HepG2 (cell line): Measurements from ENCODE around the gene SNX15. TPM values are rescaled to one million over a fixed set of nuclear protein-coding genes. Genes with fewer than 3 reads are reported as not detected.

Experiments
- ATF7-NPFF ChIP-seq: sonication (generic); formaldehyde crosslinking; IDR thresholded peaks from 2 replicates; pipeline ENCODE4 v1.8.1; 2023; ENCODE audit warnings: mild to moderate bottlenecking, low read depth, missing genetic modification reagents, moderate library complexity
- CBX2 ChIP-seq, 2 experiments: fragments of 200-600 bp in 1 of 2; sonication (generic); formaldehyde crosslinking in 1 of 2; IDR thresholded peaks; 2 replicates each; pipeline versions ENCODE4 v1.7.0 to v1.8.1; 2018 to 2022; ENCODE audit warnings: low read depth in 2 of 2, low read length in 1 of 2, mild to moderate bottlenecking in 1 of 2, missing genetic modification reagents in 1 of 2
- ELF1 ChIP-seq: sonication (generic); formaldehyde crosslinking; IDR thresholded peaks from 2 replicates; pipeline ENCODE4 v1.4.0; 2020; ENCODE audit warnings: missing genetic modification reagents
- GABPA ChIP-seq, 2 experiments: IDR thresholded peaks; 2 replicates each; pipeline ENCODE4 v1.6.1; 2011 to 2016; ENCODE audit warnings: low read depth in 2 of 2, low read length in 1 of 2, missing biosample characterization in 1 of 2, missing genetic modification characterization in 1 of 2
- HES4 ChIP-seq: sonication (generic); formaldehyde crosslinking; IDR thresholded peaks from 2 replicates; pipeline ENCODE4 v1.9.0; 2021; ENCODE audit warnings: mild to moderate bottlenecking, missing genetic modification reagents, borderline replicate concordance
- JUNB ChIP-seq: sonication (generic); formaldehyde crosslinking; IDR thresholded peaks from 2 replicates; pipeline ENCODE4 v1.8.0; 2022; ENCODE audit warnings: missing genetic modification reagents, mild to moderate bottlenecking, borderline replicate concordance
- KLF15 ChIP-seq: sonication (generic); formaldehyde crosslinking; IDR thresholded peaks from 2 replicates; pipeline ENCODE4 v1.8.1; 2023; ENCODE audit warnings: borderline replicate concordance, mild to moderate bottlenecking, inconsistent platforms, missing genetic modification reagents, mixed read lengths
- KLF9 ChIP-seq: IDR thresholded peaks from 2 replicates; pipeline ENCODE4 v1.6.1; 2016; ENCODE audit warnings: low read depth
- NBN ChIP-seq: fragments of 450-650 bp; conservative IDR thresholded peaks from 2 replicates; pipeline ENCODE4 v1.6.1; 2017
- NFKB2 ChIP-seq: sonication (generic); formaldehyde crosslinking; IDR thresholded peaks from 2 replicates; pipeline ENCODE4 v1.4.0; 2020; ENCODE audit warnings: missing genetic modification reagents, borderline replicate concordance
- SMAD9 ChIP-seq: sonication (generic); formaldehyde crosslinking; IDR thresholded peaks from 2 replicates; pipeline ENCODE4 v1.5.1; 2020; ENCODE audit warnings: mild to moderate bottlenecking, missing genetic modification reagents
- TCF12 ChIP-seq, 2 experiments: fragments of 450-650 bp in 1 of 2; sonication (generic) in 1 of 2; formaldehyde crosslinking in 1 of 2; IDR thresholded peaks; 2 replicates each; pipeline versions ENCODE4 v1.6.1 to v1.8.0; 2017 to 2022; ENCODE audit warnings: antibody characterized with exemption in 1 of 2, mild to moderate bottlenecking in 1 of 2, missing genetic modification reagents in 1 of 2, moderate library complexity in 1 of 2
- TEAD2 ChIP-seq: sonication (generic); formaldehyde crosslinking; IDR thresholded peaks from 2 replicates; pipeline ENCODE4 v1.9.0; 2021; ENCODE audit warnings: missing genetic modification reagents
- ZBTB42 ChIP-seq: sonication (generic); formaldehyde crosslinking; IDR thresholded peaks from 2 replicates; pipeline ENCODE4 v1.5.0; 2020; ENCODE audit warnings: mild to moderate bottlenecking, missing genetic modification reagents
- ZBTB7A ChIP-seq: sonication (generic); formaldehyde crosslinking; IDR thresholded peaks from 2 replicates; pipeline ENCODE4 v1.8.0; 2022; ENCODE audit warnings: mild to moderate bottlenecking, missing genetic modification reagents
- ZC3H4 ChIP-seq: sonication (generic); formaldehyde crosslinking; IDR thresholded peaks from 2 replicates; pipeline ENCODE4 v1.4.0; 2020; ENCODE audit warnings: missing genetic modification reagents, borderline replicate concordance
- ZFAT ChIP-seq: sonication (generic); formaldehyde crosslinking; conservative IDR thresholded peaks from 2 replicates; pipeline ENCODE4 v1.8.1; 2023; ENCODE audit warnings: missing genetic modification reagents, inconsistent platforms
- ZFP41 ChIP-seq: sonication (generic); formaldehyde crosslinking; IDR thresholded peaks from 2 replicates; pipeline ENCODE4 v1.4.0; 2020; ENCODE audit warnings: mild to moderate bottlenecking, missing genetic modification reagents, borderline replicate concordance
- ZIK1 ChIP-seq: sonication (generic); formaldehyde crosslinking; IDR thresholded peaks from 2 replicates; pipeline ENCODE4 v1.5.0; 2020; ENCODE audit warnings: mild to moderate bottlenecking, low read depth, missing genetic modification reagents, borderline replicate concordance
- ZNF382 ChIP-seq: sonication (generic); formaldehyde crosslinking; IDR thresholded peaks from 2 replicates; pipeline ENCODE4 v1.5.0; 2020; ENCODE audit warnings: missing genetic modification reagents, mild to moderate bottlenecking, borderline replicate concordance
- ZNF468 ChIP-seq: sonication (generic); formaldehyde crosslinking; IDR thresholded peaks from 2 replicates; pipeline ENCODE4 v1.8.0; 2022; ENCODE audit warnings: mild to moderate bottlenecking, moderate library complexity, missing genetic modification reagents
- ZNF556 ChIP-seq: sonication (generic); formaldehyde crosslinking; IDR thresholded peaks from 2 replicates; pipeline ENCODE4 v1.4.0; 2020; ENCODE audit warnings: mild to moderate bottlenecking, missing genetic modification reagents, borderline replicate concordance
- ZNF768 ChIP-seq: sonication (generic); formaldehyde crosslinking; IDR thresholded peaks from 2 replicates; pipeline ENCODE4 v1.4.0; 2020; ENCODE audit warnings: missing genetic modification reagents
- ZNF878 ChIP-seq: sonication (generic); formaldehyde crosslinking; IDR thresholded peaks from 2 replicates; pipeline ENCODE4 v1.8.1; 2023; ENCODE audit warnings: mild to moderate bottlenecking, missing genetic modification reagents, moderate library complexity
- ZZZ3 ChIP-seq: sonication (generic); formaldehyde crosslinking; IDR thresholded peaks from 2 replicates; pipeline ENCODE4 v1.4.0; 2020; ENCODE audit warnings: missing genetic modification reagents, mild to moderate bottlenecking, borderline replicate concordance
- polyA plus RNA-seq, 8 experiments: library from polyadenylated mRNA; depleted of rRNA in 3 of 8; stranded (reverse) in 7 of 8; unstranded in 1 of 8; fragments of >200 nt; fragmentation: Illumina TruSeq in 4 of 8; extraction: Trizol in 4 of 8; gene quantifications; 2 replicates each; pipeline versions ENCODE4 v1.2.1 to v1.2.3, GENCODE V29; 2011 to 2016; ENCODE audit warnings: low read depth in 4 of 8, missing spikeins in 1 of 8, mixed read lengths in 1 of 8; ENCODE audit not compliant: insufficient read depth in 1 of 8
- total RNA-seq, 5 experiments: library from RNA; depleted of rRNA; stranded (reverse); fragments of >200 nt; fragmentation: Illumina TruSeq; extraction: Trizol; gene quantifications; 2 replicates each; pipeline ENCODE4 v1.2.3, GENCODE V29; 2016; ENCODE audit warnings: low read depth in 1 of 5
- TF ChIP-seq, protein P1 (sequence below): sonication (generic); formaldehyde crosslinking; IDR thresholded peaks from 2 replicates; pipeline ENCODE4 v1.5.1; 2020; ENCODE audit warnings: missing genetic modification reagents, mild to moderate bottlenecking, borderline replicate concordance

SNX15 gene
- total and polyA plus RNA-seq, 2 of the 13 experiments (the other 11 are each of a cell fraction or from before 2014, with no cell fraction given), result 19.1 to 22.6 TPM

DNA sequence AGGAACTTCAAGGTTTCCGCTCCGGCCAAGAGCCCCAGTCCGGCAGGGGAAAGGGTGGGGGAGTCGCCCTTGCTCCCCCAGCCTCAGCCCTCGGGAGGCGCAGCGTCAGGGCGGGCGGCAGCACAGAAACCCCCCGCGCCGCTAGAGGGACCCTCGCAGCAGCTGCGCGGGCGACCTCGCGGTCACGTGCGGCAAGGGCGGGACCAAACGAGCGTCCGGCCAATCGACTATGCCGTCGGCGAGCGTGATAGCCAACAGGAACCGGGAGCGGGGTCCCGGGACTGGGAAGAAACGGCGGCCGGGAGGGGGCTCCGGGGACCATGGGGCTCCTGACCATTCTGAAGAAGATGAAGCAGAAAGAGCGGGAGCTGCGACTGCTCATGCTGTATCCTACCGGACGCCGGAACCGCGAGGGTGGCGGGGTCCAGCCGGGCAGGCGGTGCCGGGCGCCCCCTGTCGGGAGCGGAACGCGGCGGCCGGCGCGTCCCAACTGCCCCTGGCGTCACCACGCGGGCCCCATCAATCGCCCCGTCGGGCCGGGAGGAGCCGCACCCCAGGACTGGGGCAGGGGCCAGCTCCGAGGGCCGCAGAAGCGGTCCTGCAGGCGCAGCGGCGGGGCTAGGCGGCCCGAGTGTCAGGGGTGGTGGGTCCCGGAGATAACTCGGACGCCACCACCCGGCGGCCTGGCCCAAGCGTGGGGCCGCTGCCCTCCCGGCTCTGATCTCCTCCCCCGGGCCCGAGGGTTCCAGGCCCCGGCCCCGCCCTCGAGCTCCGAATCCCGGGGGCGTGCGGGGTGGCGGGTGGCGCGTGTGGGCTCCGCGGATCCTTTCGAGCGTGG is 13.1 kb upstream of the SNX15 start, which contains the start of gene ARL2 (continued):
- TF ChIP-seq ZC3H4, result no peak
- no peak for TF ChIP-seq TEAD2 (CRISPR knock-in tag)
- peak; percentile 79; the same call in 1 of the 2 replicates for TF ChIP-seq ZNF556 (CRISPR knock-in tag)
- TF ChIP-seq ZIK1 (CRISPR knock-in tag), result no peak
- peak; percentile 36; the same call in 1 of the 2 replicates for TF ChIP-seq GABPA (IDR thresholded peaks at IDR 0.05; ENCODE audit: low read depth, low read length)
- peak; percentile 44 for TF ChIP-seq GABPA (CRISPR knock-in tag; IDR thresholded peaks at IDR 0.05; ENCODE audit: low read depth)
- TF ChIP-seq ZFP41 (CRISPR knock-in tag), result no peak
- TF ChIP-seq ELF1, result no peak
- TF ChIP-seq ZNF382 (CRISPR knock-in tag), result no peak
- TF ChIP-seq NFKB2 (CRISPR knock-in tag), result peak; percentile 81; the same call in 1 of the 2 replicates
- no peak; the same call in 1 of the 2 replicates for TF ChIP-seq KLF9 (CRISPR knock-in tag)
- peak; percentile 20; the same call in 1 of the 2 replicates for TF ChIP-seq ZNF768 (CRISPR knock-in tag)
- TF ChIP-seq ZNF468, result no peak
- TF ChIP-seq ZBTB42, result no peak
- peak; percentile 70; the same call in 1 of the 2 replicates for TF ChIP-seq HES4
- TF ChIP-seq ATF7-NPFF (CRISPR knock-in tag), result peak; percentile 80
- TF ChIP-seq JUNB (CRISPR knock-in tag), result no peak
- peak; percentile 77 for TF ChIP-seq ZBTB7A (CRISPR knock-in tag)
- no peak for TF ChIP-seq SMAD9 (CRISPR knock-in tag)
- TF ChIP-seq, protein P1, sequence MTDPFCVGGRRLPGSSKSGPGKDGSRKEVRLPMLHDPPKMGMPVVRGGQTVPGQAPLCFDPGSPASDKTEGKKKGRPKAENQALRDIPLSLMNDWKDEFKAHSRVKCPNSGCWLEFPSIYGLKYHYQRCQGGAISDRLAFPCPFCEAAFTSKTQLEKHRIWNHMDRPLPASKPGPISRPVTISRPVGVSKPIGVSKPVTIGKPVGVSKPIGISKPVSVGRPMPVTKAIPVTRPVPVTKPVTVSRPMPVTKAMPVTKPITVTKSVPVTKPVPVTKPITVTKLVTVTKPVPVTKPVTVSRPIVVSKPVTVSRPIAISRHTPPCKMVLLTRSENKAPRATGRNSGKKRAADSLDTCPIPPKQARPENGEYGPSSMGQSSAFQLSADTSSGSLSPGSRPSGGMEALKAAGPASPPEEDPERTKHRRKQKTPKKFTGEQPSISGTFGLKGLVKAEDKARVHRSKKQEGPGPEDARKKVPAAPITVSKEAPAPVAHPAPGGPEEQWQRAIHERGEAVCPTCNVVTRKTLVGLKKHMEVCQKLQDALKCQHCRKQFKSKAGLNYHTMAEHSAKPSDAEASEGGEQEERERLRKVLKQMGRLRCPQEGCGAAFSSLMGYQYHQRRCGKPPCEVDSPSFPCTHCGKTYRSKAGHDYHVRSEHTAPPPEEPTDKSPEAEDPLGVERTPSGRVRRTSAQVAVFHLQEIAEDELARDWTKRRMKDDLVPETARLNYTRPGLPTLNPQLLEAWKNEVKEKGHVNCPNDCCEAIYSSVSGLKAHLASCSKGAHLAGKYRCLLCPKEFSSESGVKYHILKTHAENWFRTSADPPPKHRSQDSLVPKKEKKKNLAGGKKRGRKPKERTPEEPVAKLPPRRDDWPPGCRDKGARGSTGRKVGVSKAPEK (CRISPR knock-in tag), result no peak
- TF ChIP-seq KLF15 (CRISPR knock-in tag), result no peak; the same call in 1 of the 2 replicates
- TF ChIP-seq TCF12 (IDR thresholded peaks at IDR 0.05), result no peak
- TF ChIP-seq TCF12 (CRISPR knock-in tag; IDR thresholded peaks at IDR 0.05), result peak; percentile 88
- TF ChIP-seq ZFAT (CRISPR knock-in tag), result peak; percentile 35; the same call in 1 of the 2 replicates
- TF ChIP-seq NBN, result no peak
- TF ChIP-seq ZNF878 (CRISPR knock-in tag), result peak; percentile 72; the same call in 1 of the 2 replicates
- no peak for TF ChIP-seq CBX2 (IDR thresholded peaks at IDR 0.05; ENCODE audit: low read depth, low read length)
- TF ChIP-seq CBX2 (CRISPR knock-in tag; IDR thresholded peaks at IDR 0.05; ENCODE audit: low read depth), result no peak
- TF ChIP-seq ZZZ3, result no peak; the same call in 1 of the 2 replicates
